T-helper 2 cell treated with Interferon-gamma antibody and Interleukin-4, amounts not matched to agents 5 μg/mL and 100 μg/mL, for 36 hours (primary cell): Measurements from ENCODE around the gene C4orf54.

Source experiments
- DNase-seq: peaks from one replicate; pipeline ENCODE4 v3.0.0; 2021; ENCODE audit warnings: low spot score
- H3K27ac Mint-ChIP-seq: one replicate; pipeline ENCODE4 v1.8.0; 2021; ENCODE audit warnings: mild to moderate bottlenecking, mixed read lengths
- H3K27me3 Mint-ChIP-seq: one replicate; pipeline ENCODE4 v1.8.0; 2021; ENCODE audit warnings: low read depth, mixed read lengths
- H3K36me3 Mint-ChIP-seq: one replicate; pipeline ENCODE4 v1.8.0; 2021; ENCODE audit warnings: low read depth, mixed read lengths
- H3K4me1 Mint-ChIP-seq: one replicate; pipeline ENCODE4 v1.8.0; 2021; ENCODE audit warnings: low read depth, mixed read lengths
- H3K4me3 Mint-ChIP-seq: one replicate; pipeline ENCODE4 v1.8.0; 2022; ENCODE audit warnings: mild to moderate bottlenecking, moderate library complexity, mixed read lengths
- H3K9me3 Mint-ChIP-seq: one replicate; pipeline ENCODE4 v1.8.0; 2021; ENCODE audit warnings: mixed read lengths

Gene C4orf54

DNA sequence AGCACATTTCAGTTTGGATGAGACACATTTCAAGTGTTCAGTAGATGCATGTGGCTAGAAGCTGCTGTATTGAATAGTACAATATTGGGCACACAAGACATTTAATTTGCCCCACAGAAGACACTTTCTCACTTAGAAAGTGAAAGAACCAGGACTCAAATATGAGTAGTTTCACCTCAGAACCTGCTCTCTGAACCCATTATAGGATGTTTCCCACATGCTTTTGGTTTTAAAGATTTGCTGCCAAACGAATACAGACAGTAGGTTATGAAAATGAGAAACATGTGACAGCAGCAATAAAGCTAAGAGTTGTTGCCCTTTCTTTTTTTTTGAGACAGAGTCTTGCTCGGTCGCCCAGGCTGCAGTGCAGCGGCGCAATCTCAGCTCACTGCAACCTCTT is 32.3 kb downstream of the C4orf54 start:
- no peak for DNase-seq
- Mint-ChIP-seq H3K4me3 (no peak overlapping the region), H3K36me3 (no peaks in the 10 kb centered on the region), H3K27me3 (peaks cover 2% of the 10 kb centered on the region), H3K9me3 (no peaks in the 10 kb centered on the region), H3K4me1 (peaks cover 11% of the 10 kb centered on the region), H3K27ac (no peak overlapping the region)

DNA sequence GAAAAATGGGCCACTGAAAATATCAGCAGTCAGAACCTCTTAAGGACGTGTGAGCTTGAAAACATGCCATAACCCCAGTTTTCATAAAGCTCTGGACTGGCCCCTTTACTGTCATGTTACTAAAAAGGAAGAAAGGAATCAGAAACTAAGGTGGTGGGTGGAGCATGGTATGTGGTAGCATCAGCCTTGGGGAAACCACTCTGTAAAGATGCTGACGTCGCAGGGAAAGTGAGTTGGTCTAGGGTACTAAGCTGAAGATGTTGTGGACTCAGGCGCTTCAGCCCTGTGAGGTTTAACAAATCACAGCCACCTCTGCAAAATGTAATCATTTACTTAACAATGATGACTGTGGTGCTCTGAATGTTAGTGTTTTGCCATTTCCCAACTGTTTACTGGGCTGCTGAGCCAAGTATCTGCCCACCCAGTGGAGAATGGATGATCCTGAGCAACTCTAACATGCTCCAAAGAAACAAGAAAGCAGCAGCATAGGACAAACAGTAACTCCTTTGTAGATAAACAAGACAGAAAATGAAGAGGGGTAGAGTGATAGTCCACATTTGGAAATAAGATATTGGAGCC is 33.4 kb downstream of the C4orf54 start:
- Mint-ChIP-seq H3K9me3 (no peaks in the 10 kb centered on the region), H3K27me3 (no peaks in the 10 kb centered on the region), H3K4me3 (no peak overlapping the region), H3K27ac (no peak overlapping the region), H3K36me3 (no peaks in the 10 kb centered on the region), H3K4me1 (peaks cover 3% of the 10 kb centered on the region)
- peak; percentile 10 for DNase-seq

DNA sequence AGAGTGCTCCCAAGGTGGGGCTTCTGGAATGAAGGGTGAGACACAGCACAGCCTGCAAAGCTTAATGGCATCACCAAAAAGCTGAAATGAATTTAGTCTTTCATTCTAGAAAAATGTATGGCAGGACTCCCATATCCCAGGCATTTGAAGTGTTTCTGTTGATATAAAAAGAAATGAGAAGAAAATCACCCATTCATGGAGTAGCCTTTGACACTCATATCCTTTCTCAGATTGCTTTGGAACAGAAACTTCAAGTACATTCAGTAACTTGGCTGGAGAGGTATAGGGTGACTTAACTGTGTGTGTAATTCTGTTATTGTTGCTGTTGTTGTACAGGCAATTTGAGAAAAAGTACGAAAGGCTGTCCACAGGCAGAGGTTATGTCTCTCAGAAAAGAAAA is 35.3 kb downstream of the C4orf54 start:
- Mint-ChIP-seq H3K9me3 (no peaks in the 10 kb centered on the region), H3K4me3 (no peak overlapping the region), H3K4me1 (peaks cover 3% of the 10 kb centered on the region), H3K36me3 (no peaks in the 10 kb centered on the region), H3K27ac (no peak overlapping the region), H3K27me3 (peaks cover 2% of the 10 kb centered on the region)
- DNase-seq, result no peak

DNA sequence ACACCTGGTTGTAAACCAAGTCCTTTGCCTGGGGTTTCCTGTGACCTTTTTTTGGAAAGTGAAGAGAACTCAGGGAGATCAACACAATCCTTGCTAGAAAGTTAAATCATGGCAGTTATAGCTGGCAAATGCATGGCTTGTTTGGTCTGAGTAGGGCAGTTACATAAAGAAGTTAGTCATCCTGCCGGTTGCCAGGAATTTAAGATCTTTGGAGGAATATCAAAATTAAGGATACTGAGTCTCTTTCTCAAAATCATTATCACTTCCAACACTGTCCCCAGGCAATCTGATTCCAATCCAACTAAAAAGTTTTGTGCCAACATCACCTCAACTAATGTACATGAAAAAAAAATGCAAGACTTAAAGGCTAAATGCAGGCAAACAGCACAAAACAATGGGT is 40.3 kb downstream of the C4orf54 start:
- Mint-ChIP-seq H3K27me3 (peaks cover 4% of the 10 kb centered on the region), H3K4me1 (no peaks in the 10 kb centered on the region), H3K4me3 (no peak overlapping the region), H3K27ac (no peak overlapping the region), H3K36me3 (no peaks in the 10 kb centered on the region), H3K9me3 (no peaks in the 10 kb centered on the region)
- DNase-seq, result no peak

DNA sequence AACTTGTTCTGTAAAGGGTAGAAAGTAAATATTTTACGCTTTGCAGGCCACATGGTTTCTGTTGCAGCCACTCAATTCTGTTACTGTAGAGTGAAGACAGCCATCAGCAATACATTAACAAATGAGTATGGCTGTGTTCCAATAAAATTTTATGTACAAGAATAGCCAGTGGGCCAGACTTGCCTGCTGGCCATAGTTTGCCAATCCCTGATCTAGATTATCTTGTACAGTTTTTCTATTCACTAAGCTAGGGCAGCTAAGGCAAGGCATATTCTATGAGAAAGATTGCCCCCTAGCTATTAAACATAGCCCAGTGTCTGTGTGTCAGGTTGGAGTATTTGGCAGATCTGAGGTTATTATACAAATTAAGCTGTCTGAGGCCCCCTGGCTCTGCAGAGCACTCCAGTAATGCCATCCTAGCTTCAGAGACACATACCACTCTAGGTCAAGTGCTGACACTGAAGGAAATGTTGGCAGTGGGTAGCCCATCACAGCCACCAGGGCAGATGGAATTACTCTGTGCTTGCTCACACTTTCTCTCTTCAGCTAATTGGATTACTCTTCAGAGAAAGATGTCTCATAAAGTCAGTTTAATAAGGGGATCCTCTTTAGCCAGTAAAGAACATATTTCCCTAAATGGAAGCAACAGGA is 42.3 kb downstream of the C4orf54 start:
- no peak overlapping the region for H3K27ac Mint-ChIP-seq
- H3K4me1 Mint-ChIP-seq, result no peaks in the 10 kb centered on the region
- peaks cover 4% of the 10 kb centered on the region for H3K27me3 Mint-ChIP-seq
- no peaks in the 10 kb centered on the region for H3K36me3 Mint-ChIP-seq
- no peaks in the 10 kb centered on the region for H3K9me3 Mint-ChIP-seq
- H3K4me3 Mint-ChIP-seq, result no peak overlapping the region
- no peak for DNase-seq

DNA sequence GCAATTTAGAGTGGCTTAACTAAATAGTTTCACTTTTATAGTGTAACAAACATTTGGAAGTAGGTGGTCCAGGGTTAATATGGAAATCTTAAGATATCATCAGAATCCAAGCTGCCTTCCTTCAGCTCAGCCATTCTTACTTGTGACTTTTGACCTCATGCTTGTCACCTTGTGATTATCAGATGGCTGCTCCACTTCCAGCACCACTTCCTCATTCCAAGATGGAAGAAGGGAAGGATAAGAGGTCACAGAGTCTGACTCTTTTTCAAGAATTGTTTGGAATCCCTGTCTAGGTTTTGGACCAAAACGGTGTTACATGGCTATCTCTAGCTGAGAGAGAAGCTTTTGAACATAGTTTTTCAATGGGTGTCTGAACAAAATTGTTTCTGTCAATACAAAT is 43.1 kb downstream of the C4orf54 start:
- no peak overlapping the region for H3K4me3 Mint-ChIP-seq
- peaks cover 4% of the 10 kb centered on the region for H3K27me3 Mint-ChIP-seq
- no peaks in the 10 kb centered on the region for H3K36me3 Mint-ChIP-seq
- H3K27ac Mint-ChIP-seq, result no peak overlapping the region
- H3K4me1 Mint-ChIP-seq, result no peaks in the 10 kb centered on the region
- no peak for DNase-seq
- no peaks in the 10 kb centered on the region for H3K9me3 Mint-ChIP-seq

DNA sequence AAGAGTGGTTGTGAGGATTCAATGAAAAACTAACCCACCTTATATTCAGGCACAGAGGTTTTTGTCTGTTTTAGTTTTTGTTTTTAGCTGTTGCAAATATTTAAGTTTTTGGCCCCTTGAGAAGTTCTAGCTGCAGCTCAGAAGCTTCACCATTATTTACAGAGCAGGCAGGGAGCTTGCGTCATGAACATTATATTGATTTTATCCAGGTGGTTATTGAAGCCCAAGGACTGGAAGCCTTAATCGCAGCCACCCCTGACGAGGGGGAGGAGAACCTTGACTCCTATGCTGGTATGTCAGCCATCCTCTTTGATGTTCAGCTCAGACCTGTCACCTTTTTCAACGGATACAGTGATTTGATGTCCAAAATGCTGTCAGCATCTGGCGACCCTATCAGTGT is 44.9 kb downstream of the C4orf54 start:
- Mint-ChIP-seq H3K4me3 (no peak overlapping the region), H3K36me3 (no peaks in the 10 kb centered on the region), H3K9me3 (no peaks in the 10 kb centered on the region), H3K27me3 (peaks cover 2% of the 10 kb centered on the region), H3K4me1 (no peaks in the 10 kb centered on the region), H3K27ac (no peak overlapping the region)
- no peak for DNase-seq

GRCh38 chr4:99612281-99612680 is 45.3 kb downstream of the C4orf54 start:
- no peak overlapping the region for H3K4me3 Mint-ChIP-seq
- DNase-seq, result no peak
- no peaks in the 10 kb centered on the region for H3K4me1 Mint-ChIP-seq
- no peaks in the 10 kb centered on the region for H3K36me3 Mint-ChIP-seq
- no peaks in the 10 kb centered on the region for H3K9me3 Mint-ChIP-seq
- H3K27me3 Mint-ChIP-seq, result peaks cover 2% of the 10 kb centered on the region
- no peak overlapping the region for H3K27ac Mint-ChIP-seq

DNA sequence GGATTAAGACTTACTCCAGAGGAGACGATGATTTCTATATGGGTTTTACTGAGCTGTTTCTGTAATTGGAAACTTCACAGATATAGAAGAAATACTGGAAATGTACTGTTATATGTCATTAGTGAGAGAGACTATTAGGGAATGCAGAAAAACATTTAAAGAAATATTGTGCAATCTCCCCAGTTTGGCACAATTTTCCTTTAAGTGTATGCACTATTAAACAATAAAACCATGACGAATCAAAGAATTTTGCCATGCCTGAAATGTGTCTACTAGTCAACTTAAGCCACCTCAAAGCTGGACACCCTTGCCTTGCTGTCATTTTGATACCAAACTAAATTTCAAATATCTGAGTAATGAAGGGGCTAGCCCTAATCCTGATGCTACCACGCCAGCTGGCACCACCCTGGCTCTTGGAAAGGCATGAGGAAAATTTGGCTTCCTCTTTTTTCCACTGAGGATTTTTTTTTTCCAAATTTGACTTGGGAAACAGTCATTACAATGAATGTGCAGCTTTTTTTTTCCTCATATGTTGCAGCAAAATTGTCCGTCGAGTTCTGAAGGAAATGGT is 46.9 kb downstream of the C4orf54 start:
- no peak overlapping the region for H3K27ac Mint-ChIP-seq
- DNase-seq, result no peak
- no peaks in the 10 kb centered on the region for H3K4me1 Mint-ChIP-seq
- no peaks in the 10 kb centered on the region for H3K9me3 Mint-ChIP-seq
- H3K4me3 Mint-ChIP-seq, result no peak overlapping the region
- no peaks in the 10 kb centered on the region for H3K36me3 Mint-ChIP-seq
- H3K27me3 Mint-ChIP-seq, result peaks cover 3% of the 10 kb centered on the region

- no peak for DNase-seq
- Mint-ChIP-seq H3K27ac (no peak overlapping the region), H3K4me1 (no peaks in the 10 kb centered on the region), H3K9me3 (no peaks in the 10 kb centered on the region), H3K4me3 (no peak overlapping the region), H3K27me3 (peaks cover 7% of the 10 kb centered on the region), H3K36me3 (no peaks in the 10 kb centered on the region)
These were observed 49.2 kb downstream of the C4orf54 start for GRCh38 chr4:99608417-99608816.
